ENCODE results near the gene GH1.

The GH1 gene

GRCh38 chr17:63941162-63941561 lies 22.5 kb upstream of the GH1 start:
- no peaks in the 10 kb centered on the region for H3K9me2 ChIP-seq (ENCODE audit: low read depth, low read length)
- H3K4me1 ChIP-seq (ENCODE audit: insufficient read depth, low read length, severe bottlenecking), result peaks cover 76% of the 10 kb centered on the region

GRCh38 chr17:63940584-63940983 lies 21.9 kb upstream of the GH1 start:
- peaks cover 72% of the 10 kb centered on the region for H3K4me1 ChIP-seq (ENCODE audit: insufficient read depth, low read length, severe bottlenecking)
- H3K9ac ChIP-seq (ENCODE audit: low read length), result no peak overlapping the region; the same call in 1 of the 2 replicates
- H3K9me3 ChIP-seq (ENCODE audit: low read length), result no peaks in the 10 kb centered on the region
- TF ChIP-seq CTCF (IDR thresholded peaks at IDR 0.05; ENCODE audit: low read length), result no peak
- no peak for TF ChIP-seq EZH2 (IDR thresholded peaks at IDR 0.05; ENCODE audit: borderline replicate concordance, low read length)
- H2AFZ ChIP-seq (ENCODE audit: low read length), result no peak overlapping the region
- H3K27ac ChIP-seq (ENCODE audit: low read depth, low read length, poor library complexity, severe bottlenecking), result peak overlapping the region; percentile 90
- no peak overlapping the region for H3K4me3 ChIP-seq (ENCODE audit: low read depth, low read length, poor library complexity, severe bottlenecking)
- no peaks in the 10 kb centered on the region for H3F3A ChIP-seq (ENCODE audit: insufficient read depth, low read length)
- peaks cover 5% of the 10 kb centered on the region; the same call in 1 of the 2 replicates for H3K36me3 ChIP-seq (ENCODE audit: insufficient read depth, low read length)
- H3K9me2 ChIP-seq (ENCODE audit: low read depth, low read length), result no peaks in the 10 kb centered on the region
- H3K4me2 ChIP-seq (ENCODE audit: low read length), result no peak overlapping the region
- no peaks in the 10 kb centered on the region for H3K27me3 ChIP-seq (ENCODE audit: insufficient read depth, low read length)
- H4K20me1 ChIP-seq (ENCODE audit: insufficient read depth, low read length), result no peaks in the 10 kb centered on the region
- no peaks in the 10 kb centered on the region for H3K79me2 ChIP-seq (ENCODE audit: insufficient read depth, low read length)

More at GRCh38 chr17:63941162-63941561, 22.5 kb upstream of the GH1 start:
- Histone ChIP-seq H3K27me3 (ENCODE audit: insufficient read depth, low read length) (no peaks in the 10 kb centered on the region), H3K9me3 (ENCODE audit: low read length) (no peaks in the 10 kb centered on the region), H3K4me2 (ENCODE audit: low read length) (no peak overlapping the region), H3K27ac (ENCODE audit: low read depth, low read length, poor library complexity, severe bottlenecking) (no peak overlapping the region), H3K9ac (ENCODE audit: low read length) (no peak overlapping the region), H4K20me1 (ENCODE audit: insufficient read depth, low read length) (no peaks in the 10 kb centered on the region), H3K36me3 (ENCODE audit: insufficient read depth, low read length) (peaks cover 5% of the 10 kb centered on the region; the same call in 1 of the 2 replicates), H3F3A (ENCODE audit: insufficient read depth, low read length) (no peaks in the 10 kb centered on the region), H3K79me2 (ENCODE audit: insufficient read depth, low read length) (no peaks in the 10 kb centered on the region), H2AFZ (ENCODE audit: low read length) (no peak overlapping the region), H3K4me3 (ENCODE audit: low read depth, low read length, poor library complexity, severe bottlenecking) (no peak overlapping the region)
- TF ChIP-seq CTCF (IDR thresholded peaks at IDR 0.05; ENCODE audit: low read length) (no peak), EZH2 (IDR thresholded peaks at IDR 0.05; ENCODE audit: borderline replicate concordance, low read length) (no peak)

- H3K27me3 ChIP-seq (ENCODE audit: insufficient read depth, low read length), result no peaks in the 10 kb centered on the region
- no peaks in the 10 kb centered on the region for H3K79me2 ChIP-seq (ENCODE audit: insufficient read depth, low read length)
- no peak overlapping the region for H2AFZ ChIP-seq (ENCODE audit: low read length)
- H3F3A ChIP-seq (ENCODE audit: insufficient read depth, low read length), result no peaks in the 10 kb centered on the region
- H3K9ac ChIP-seq (ENCODE audit: low read length), result peak overlapping the region; percentile 63; the same call in 1 of the 2 replicates
- peaks cover 5% of the 10 kb centered on the region; the same call in 1 of the 2 replicates for H3K36me3 ChIP-seq (ENCODE audit: insufficient read depth, low read length)
- H4K20me1 ChIP-seq (ENCODE audit: insufficient read depth, low read length), result no peaks in the 10 kb centered on the region
- H3K4me2 ChIP-seq (ENCODE audit: low read length), result peak overlapping the region; percentile 50; the same call in 1 of the 2 replicates
- no peak overlapping the region for H3K4me3 ChIP-seq (ENCODE audit: low read depth, low read length, poor library complexity, severe bottlenecking)
- TF ChIP-seq EZH2 (IDR thresholded peaks at IDR 0.05; ENCODE audit: borderline replicate concordance, low read length) (no peak), CTCF (IDR thresholded peaks at IDR 0.05; ENCODE audit: low read length) (no peak)
- no peaks in the 10 kb centered on the region for H3K9me3 ChIP-seq (ENCODE audit: low read length)
- peaks cover 72% of the 10 kb centered on the region for H3K4me1 ChIP-seq (ENCODE audit: insufficient read depth, low read length, severe bottlenecking)
- H3K9me2 ChIP-seq (ENCODE audit: low read depth, low read length), result no peaks in the 10 kb centered on the region
- peak overlapping the region; percentile 90 for H3K27ac ChIP-seq (ENCODE audit: low read depth, low read length, poor library complexity, severe bottlenecking)
Observed at GRCh38 chr17:63939884-63940283, 21.2 kb upstream of the GH1 start.

All from OCI-LY1 (cell line).